ENCODE results near the gene CEACAM16.
A peak's percentile ranks its signal among the peaks of the same experiment; 100 is the strongest.

Gene CEACAM16

DNA sequence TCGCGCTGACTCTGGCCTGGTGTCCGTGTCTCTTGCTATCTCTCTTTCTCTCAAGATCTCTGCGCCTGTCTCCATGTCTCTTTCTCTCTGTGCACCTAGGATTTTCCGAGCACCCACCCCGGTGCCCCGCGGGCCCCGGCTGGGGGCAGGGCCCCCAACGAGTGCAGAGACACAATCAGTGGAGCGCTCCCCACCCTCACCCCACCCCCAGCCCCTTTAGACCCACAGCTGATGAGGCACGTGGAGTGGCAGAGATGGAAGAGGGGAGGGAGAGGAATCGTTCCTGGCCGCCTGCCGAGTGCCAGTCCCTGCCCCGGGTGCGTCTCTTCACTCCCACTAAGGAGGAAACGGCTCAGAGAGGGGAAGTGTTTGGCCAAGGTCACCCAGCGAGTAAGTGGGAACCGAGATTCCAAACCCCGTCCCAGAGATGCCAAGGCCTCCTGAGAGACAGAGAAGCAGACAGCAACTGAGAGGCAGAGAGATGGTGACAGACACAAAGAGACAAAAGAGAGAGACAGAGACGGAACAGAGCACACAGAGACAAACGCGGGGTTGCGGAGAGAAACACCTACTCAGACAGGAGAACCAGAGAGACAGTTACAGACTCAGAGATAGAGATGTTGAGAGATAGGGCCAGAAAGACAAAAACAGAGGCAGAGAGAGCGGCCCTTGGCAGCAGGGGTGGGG is 48.9 kb downstream of the CEACAM16 start:
- peak; percentile 84 for DNase-seq

DNA sequence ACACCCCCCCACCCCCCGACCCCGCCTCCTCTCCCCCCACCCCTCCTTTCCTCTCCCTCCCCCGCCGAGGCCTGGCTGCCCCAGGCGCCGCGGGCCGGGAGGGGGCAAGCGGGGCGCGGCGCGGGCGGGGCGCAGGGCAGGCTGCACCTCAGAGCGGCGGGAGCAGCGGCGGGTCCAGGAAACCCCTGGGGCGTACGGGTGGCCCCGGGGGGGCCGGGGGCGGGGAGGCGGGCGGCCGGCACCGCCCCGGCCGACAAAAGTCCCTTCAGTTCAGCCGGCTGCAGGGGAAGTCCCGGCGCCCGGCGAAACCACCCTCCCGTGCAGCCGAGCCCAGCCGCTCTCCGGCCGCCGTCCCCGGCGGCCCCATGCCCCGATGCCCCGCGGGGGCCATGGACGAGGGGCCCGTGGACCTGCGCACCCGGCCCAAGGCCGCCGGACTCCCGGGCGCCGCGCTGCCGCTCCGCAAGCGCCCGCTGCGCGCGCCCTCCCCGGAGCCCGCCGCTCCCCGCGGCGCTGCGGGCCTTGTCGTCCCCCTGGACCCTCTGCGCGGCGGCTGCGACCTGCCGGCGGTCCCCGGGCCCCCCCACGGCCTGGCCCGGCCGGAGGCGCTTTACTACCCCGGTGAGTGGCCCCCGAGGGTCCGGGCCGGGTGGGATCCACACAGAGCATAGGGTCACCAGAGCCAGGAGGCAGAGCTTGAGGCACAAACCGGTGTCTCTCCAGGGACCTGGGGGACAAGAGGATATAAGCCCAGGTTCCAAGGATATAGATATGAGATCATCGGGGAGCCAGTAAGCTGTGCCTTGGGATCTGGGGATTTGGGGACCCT is 49.7 kb downstream of the CEACAM16 start, which contains the start of gene BCL3:
TSS of gene BCL3 (plus strand) at position 283 of the 829 bp plus-strand sequence. CDS start at position 366, 83 bp downstream.
- DNase-seq, result peak; percentile 82

DNA sequence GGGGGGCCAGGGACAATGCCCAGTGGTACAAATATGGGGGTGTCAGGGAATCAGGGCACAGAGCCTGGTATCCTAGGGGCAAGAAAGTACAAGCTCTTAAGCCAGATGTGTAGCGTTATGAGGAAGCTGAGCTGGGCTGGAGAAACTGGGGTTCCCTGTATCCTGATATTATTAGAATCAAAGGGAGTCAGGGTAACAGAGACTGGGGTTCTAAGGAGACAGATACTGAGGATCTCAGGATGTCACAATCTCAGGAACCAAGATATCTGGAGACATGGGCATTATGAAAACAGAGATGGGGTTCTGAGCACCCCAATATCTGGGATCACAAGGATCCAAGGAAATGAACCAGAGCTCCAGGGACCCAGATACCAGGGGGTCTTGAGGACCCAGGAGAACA is 50.3 kb downstream of the CEACAM16 start:
- no peak for DNase-seq

DNA sequence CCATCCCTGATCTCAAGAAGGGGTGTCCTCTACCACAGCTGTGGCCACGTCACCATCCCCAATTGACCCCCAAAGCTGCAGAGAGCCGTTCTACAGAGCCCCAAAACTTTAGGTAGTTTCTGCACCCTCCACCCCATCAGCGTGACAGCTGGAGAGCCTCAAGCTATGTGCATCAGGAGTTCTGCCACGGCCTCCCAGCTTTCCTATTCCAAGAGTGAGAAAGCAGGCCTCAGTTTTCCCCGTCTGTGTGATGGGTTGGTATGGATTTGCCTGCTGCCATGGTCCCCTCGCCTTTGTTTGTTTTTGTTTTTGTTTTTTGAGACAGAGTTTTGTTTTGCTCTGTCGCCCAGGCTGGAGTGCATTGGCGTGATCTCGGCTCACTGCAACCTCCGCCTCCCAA is 51.0 kb downstream of the CEACAM16 start:
- DNase-seq, result no peak

DNA sequence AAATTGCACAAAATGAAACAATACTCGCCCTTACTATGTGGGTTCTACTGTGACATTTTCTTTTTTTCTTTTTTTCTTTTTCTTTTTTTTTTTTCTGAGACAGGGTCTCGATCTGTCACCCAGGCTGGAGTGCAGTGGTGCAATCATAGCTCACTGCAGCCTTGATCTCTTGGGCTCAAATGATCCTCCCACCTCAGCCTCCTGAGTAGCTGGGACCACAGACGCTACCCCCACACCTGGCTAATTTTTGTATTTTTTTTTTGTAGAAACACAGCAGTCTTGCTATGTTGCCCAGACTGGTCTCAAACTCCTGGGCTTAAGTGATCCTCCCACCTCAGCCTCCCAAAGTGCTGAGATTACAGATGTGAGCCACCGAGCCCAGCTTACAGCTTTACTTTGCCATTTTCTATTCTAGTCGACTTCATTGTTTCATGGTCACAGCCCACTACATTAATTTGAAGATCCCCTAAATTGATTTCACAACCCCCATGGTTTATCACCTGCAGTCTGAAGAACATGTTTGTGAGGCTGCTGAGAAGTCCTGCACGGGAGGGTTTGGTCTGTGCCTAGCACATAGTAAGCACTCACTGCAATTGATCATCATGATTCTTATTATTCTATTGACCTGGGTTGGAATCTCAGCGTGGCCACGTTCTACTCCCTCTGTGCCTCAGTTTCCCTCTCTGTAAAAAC is 53.3 kb downstream of the CEACAM16 start:
- no peak for DNase-seq

DNA sequence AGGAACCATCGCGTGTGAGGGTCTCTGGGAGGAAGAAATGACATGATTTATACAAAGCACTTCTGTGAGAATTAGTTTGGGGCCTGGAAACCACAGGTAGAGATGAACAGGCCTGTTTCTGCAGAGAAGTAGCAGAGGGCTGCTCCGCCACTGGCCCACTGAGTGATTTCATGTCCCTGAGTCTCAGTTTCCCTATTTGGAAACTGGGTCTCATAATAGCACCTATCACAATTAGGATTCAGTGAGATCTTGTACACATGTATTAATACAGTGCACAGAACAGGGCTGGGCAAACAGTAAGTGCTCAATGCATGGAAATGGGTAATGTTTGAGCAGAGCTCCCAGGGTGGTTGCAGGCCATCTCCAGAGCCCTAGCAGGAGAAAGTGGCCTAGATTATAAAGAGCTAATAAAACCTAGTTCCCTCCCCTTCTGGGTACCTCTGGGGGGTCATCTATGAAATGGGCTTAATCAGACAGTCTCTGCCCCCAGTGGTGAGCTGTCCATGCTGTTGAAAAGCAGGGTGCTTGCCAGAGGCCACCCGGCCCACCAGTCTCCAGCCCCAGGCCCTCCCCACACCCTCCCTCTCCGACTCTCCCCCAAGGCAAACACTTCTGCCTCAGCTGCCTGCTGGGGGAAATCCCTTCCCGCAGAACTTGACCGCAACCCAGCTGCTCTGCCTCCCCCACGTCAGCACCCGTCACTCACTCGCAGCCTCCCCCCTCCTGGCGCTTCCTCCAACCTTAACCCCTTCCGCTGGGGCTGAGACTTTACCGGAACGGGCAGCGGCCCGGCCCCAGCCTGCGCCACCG is 54.1 kb downstream of the CEACAM16 start:
- peak; percentile 97 for DNase-seq

DNA sequence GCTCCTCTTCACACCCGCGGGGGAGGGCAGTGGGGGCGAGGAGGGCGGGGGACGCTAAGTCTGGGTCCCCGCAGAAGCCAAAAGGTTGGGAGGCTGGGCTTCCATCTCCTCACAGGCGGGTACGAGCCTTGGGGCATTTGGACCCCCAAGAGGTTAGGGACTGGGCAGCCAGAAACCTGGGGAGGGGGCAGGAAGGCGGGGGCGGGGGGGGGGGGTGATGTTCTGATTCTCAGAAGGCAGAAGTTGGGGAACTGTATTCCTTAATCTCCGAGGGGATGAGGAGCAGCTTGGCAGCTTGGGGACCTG is 54.6 kb downstream of the CEACAM16 start:
- DNase-seq, result no peak

DNA sequence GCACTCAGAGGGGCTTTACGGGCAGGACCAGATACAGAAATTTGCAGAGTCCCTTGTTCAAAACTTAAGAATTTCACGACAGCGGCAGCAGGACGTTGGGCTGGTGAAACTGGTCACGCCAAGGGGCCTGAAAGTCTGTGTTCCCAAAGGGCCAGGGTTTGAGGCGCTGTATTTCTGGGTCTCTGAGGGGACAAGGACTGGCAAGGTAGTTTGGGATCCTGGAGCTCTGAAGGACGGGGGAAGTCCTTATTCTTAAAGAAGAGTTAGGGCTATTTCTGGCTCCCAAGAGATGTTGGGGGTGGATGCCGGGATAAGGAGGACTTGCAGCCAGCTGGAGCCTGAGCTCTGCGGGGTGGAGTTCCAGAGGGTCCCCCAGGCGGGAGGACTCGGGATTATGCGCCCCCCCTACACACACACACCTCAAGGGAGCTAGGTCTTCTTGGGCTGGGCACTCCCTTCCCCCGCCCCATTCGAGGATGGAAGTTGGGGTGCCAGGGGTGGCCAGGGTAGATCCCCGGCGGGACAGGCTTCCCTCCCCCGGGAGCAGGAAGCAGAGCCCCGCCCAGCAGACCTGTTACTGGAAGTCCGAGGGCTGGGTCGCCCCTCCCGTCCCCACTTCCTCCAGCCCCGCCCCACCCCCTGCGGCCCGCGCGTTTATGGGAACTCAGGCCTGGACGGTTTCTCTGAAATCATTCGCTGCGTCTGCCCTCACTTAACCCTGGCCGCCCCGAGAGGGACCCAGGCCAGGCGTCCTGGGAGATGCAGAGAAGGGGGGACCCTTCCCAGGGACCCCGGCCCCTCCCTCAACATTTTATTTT is 55.2 kb downstream of the CEACAM16 start:
- peak; percentile 85 for DNase-seq

DNA sequence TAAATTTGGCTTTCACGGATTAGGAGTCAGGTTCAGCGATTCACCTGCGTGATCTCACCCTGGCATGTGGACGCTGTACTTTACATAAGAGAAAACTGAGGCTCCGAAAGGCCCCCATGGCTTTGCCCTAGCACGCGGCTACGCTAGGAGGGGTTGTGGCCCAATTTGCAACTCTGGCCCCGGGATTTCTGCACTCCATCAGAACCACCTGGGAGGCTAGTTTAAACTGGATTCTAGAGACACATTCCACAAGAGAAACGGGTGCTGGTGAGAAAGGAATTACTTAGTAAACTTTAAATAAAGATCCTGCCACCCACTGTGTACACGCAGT is 55.8 kb downstream of the CEACAM16 start:
- DNase-seq, result peak; percentile 51

DNA sequence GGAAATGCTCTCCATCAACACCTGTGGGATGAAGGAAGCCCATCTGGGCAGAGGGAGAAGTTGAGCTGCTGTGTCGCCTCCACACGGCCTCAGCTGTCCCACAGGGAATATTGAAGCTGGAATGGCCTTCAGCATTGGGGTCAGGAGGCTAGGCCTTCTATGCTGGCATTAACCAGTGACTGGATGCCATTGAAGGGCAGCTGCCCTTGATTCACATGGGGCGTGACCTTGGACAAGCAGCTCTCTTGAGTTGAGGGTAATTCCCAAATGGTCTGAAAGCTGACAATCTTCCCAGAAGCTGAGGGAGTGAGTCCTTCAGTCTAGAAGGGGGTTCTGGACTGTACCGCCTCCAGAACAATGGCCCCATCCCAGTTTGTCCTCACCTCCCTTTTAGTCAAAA is 56.3 kb downstream of the CEACAM16 start:
- DNase-seq, result no peak

DNA sequence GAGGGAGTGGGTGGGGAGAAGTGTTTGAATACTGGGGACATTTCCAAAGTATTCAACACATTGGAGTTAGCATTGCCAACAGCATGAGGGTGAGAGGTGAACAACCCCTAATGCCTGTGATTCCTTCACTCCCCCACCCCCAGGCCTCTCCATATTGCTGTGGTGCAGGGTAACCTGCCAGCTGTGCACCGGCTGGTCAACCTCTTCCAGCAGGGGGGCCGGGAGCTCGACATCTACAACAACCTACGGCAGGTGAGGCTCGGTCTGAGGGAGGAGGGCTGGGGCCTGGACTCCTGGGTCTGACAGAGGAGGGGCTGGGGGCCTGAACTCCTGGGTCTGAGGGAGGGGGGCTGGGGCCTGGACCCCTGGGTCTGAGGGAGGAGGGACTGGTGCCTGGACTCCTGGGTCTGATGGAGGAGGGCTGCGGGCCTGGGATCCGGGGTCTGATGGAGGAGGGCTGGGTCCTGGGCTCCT is 57.2 kb downstream of the CEACAM16 start:
- DNase-seq, result no peak

DNA sequence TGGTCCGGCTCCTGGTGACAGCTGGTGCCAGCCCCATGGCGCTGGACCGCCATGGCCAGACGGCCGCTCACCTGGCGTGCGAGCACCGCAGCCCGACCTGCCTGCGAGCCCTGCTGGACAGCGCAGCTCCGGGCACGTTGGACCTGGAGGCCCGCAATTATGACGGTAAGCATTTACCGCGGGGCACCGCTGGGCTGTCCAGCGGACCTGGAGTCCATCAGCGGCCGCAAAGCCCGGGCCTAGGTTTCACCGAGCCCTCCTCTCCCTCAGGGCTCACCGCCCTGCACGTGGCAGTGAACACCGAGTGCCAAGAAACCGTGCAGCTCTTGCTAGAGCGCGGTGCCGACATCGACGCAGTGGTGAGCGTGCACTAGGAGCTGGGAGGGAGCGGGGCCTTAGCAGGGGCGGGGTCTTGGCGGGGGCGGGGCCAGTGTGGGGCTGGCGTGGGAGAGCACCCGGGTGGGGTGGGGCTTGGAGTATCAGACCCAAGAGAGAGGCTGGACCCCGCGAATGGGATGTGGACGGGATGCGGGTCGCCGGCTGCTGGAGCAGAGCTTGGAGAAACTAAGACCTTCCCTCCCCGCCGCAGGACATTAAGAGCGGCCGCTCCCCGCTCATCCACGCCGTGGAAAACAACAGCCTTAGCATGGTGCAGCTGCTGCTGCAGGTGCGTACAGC is 58.2 kb downstream of the CEACAM16 start:
- no peak for DNase-seq

DNA sequence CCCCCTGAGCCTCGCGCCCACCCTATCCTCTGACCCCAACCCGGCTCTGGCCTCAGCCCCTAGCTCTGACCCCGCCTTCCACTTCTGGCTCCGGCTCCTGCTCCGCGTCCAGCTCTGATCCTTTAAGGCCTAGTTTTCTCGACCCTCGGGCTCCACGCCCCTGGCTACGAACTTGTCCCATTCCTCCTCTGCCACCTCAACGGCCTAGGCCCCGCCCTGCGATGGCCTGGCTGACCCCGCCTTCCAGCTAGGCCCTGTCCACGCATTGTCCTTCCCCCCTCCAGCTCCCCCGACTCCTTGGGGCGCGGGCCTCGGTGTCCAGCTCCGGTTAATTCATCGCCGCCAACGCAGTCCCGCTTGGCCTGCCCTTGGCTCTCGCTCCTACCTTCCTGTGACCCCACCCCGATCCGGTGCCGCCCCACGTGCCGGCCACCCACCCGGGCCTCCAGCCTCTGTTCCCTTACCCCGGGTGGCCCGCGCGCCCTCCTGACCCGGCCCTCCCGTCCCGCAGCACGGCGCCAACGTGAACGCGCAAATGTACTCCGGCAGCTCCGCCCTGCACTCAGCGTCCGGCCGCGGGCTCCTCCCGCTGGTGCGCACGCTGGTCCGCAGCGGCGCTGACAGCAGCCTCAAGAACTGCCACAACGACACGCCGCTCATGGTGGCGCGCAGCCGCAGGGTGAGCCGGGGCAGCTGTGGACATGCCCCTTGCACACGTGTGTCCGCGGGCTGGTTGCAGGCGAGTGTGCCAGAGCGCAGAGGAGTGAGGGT is 59.0 kb downstream of the CEACAM16 start:
- DNase-seq, result no peak

DNA sequence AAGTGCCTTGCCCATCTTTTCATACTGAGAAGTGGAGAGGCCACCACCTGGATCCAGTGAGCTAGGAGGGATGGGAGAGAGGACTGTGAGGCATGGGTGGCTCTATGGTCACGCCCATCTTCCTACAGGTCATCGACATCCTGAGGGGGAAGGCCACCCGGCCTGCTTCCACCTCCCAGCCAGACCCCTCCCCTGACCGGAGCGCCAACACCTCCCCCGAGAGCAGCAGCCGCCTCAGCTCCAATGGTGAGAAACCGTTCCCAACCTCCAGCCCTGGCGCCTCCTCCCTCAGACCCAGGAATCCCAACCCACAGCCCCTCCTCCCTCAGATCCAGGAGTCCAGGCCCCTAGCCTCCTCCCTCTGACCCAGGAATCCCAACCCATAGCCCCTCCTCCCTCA is 59.6 kb downstream of the CEACAM16 start:
- peak; percentile 24 for DNase-seq

DNA sequence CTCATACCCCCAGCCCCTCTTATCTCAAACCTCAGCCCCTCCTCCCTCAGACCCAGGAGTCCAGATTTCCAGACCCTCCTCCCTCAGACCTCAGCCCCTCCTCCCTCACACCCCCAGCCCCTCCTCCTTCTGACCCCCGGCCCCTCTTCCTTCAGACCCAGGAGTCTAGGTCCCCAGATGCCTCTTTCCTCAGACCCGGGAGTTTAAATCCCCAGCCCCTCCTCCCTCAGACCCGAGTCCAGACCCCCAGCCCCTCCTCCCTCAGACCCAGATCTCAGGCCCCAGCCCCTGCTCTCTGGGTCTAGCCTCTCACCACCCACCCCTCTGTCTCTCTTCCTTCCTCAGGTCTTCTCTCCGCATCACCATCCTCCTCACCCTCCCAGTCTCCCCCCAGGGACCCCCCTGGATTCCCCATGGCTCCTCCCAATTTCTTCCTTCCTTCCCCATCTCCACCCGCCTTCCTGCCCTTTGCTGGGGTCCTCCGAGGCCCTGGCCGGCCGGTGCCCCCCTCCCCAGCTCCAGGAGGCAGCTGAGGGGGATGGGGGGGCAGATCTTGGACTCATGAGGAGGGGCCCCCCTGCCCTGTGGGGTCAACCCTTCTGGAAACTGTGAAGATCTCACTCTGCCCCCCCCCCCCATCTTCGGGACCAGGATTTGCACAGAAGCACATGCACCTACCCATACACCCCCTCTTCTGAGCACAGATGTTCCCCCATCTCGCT is 60.3 kb downstream of the CEACAM16 start:
- no peak for DNase-seq
